A549 treated with AZD9567 at 1 μM for 4 hours (cell line): ENCODE data around the gene FBXO21. TPM values are rescaled to one million over a fixed set of nuclear protein-coding genes. Genes with fewer than 3 reads are reported as not detected.

ENCODE experiments used
- total RNA-seq: library from RNA; stranded (reverse); fragments of 200-300 nt; extraction: Qiagen RNA extraction; gene quantifications from 5 replicates; pipeline ENCODE4 v1.2.3, GENCODE V29; 2022; ENCODE audit not compliant: insufficient read depth

Gene FBXO21, protein sequence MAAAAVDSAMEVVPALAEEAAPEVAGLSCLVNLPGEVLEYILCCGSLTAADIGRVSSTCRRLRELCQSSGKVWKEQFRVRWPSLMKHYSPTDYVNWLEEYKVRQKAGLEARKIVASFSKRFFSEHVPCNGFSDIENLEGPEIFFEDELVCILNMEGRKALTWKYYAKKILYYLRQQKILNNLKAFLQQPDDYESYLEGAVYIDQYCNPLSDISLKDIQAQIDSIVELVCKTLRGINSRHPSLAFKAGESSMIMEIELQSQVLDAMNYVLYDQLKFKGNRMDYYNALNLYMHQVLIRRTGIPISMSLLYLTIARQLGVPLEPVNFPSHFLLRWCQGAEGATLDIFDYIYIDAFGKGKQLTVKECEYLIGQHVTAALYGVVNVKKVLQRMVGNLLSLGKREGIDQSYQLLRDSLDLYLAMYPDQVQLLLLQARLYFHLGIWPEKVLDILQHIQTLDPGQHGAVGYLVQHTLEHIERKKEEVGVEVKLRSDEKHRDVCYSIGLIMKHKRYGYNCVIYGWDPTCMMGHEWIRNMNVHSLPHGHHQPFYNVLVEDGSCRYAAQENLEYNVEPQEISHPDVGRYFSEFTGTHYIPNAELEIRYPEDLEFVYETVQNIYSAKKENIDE
- total RNA-seq: 31.5 to 44.5 TPM (median 35.8 TPM) in 5 replicates

DNA sequence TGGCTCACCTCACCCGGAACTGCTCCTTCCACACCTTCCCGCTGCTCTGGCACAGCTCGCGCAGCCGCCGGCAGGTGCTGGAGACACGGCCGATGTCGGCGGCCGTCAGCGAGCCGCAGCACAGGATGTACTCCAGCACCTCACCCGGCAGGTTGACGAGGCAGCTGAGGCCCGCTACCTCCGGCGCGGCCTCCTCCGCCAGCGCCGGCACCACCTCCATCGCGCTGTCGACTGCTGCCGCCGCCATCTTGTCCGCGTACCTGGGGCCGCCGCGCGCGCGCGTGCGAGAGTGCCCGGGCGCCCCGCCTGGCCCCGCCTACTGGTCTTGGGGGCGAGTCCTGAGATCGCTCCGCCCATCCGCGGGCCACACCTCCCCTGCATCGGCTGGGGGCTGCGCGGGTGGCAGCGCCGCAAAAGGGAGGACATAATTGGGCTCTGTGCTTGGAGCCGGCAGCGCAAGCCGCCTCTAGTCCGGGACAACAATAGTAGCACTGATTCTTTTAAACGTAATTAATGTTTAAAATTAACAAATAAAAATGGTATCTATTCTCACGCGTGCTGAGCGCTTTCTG lies at the start of gene FBXO21:
Gene FBXO21 (minus strand): TSS at position 261 of the 572 bp plus-strand sequence. CDS start 14 bp downstream, at position 247.

Other genes starting within 250 kb of the FBXO21 start
- 75.5 to 145 TPM (median 132 TPM) in 5 replicates for gene TESC, start 91.1 kb downstream of the FBXO21 start, total RNA-seq
- gene NOS1, start 171.2 kb upstream of the FBXO21 start, total RNA-seq: 0.34 to 0.75 TPM (median 0.49 TPM) in 5 replicates